Activated naive CD4-positive, alpha-beta T cell (primary cell): ENCODE results near the gene INF2.

ENCODE experiments used
- DNase-seq, 4 experiments: peaks; one replicate each; lab custom pipeline; 2025; lab: John Stamatoyannopoulos, UW

INF2 gene

GRCh38 chr14:104689881-104690711 lies 678 bp downstream of the INF2 start:
- no peak for DNase-seq

- no peak for DNase-seq
Observed at GRCh38 chr14:104690861-104691455, 1.5 kb downstream of the INF2 start.

GRCh38 chr14:104691546-104692260 lies 2.3 kb downstream of the INF2 start:
- no peak for DNase-seq

GRCh38 chr14:104692261-104692938 lies 3.0 kb downstream of the INF2 start:
- no peak for DNase-seq

GRCh38 chr14:104692939-104693315 lies 3.5 kb downstream of the INF2 start:
- DNase-seq = no peak

- no peak for DNase-seq
Observed at GRCh38 chr14:104693482-104694431, 4.3 kb downstream of the INF2 start.

GRCh38 chr14:104694475-104694950 lies 5.1 kb downstream of the INF2 start:
- no peak for DNase-seq

GRCh38 chr14:104694991-104695659 lies 5.7 kb downstream of the INF2 start:
- peak in 2 of 4 experiments; percentile 37 to 41 for DNase-seq

GRCh38 chr14:104695660-104696000 lies 6.2 kb downstream of the INF2 start:
- no peak for DNase-seq

GRCh38 chr14:104696671-104697316 lies 7.4 kb downstream of the INF2 start:
- no peak for DNase-seq

GRCh38 chr14:104697317-104697703 lies 7.9 kb downstream of the INF2 start:
- DNase-seq = no peak

- no peak for DNase-seq
Observed at GRCh38 chr14:104697892-104698583, 8.6 kb downstream of the INF2 start.

GRCh38 chr14:104698688-104699425 lies 9.4 kb downstream of the INF2 start:
- DNase-seq = no peak

- DNase-seq = no peak
Observed at GRCh38 chr14:104699426-104699748, 10.0 kb downstream of the INF2 start.

- no peak for DNase-seq
Observed at GRCh38 chr14:104700225-104700651, 10.8 kb downstream of the INF2 start.

- DNase-seq = no peak
Observed at GRCh38 chr14:104700747-104701217, 11.4 kb downstream of the INF2 start.

GRCh38 chr14:104701383-104702076 lies 12.1 kb downstream of the INF2 start:
- no peak for DNase-seq

GRCh38 chr14:104702106-104702505 lies 12.7 kb downstream of the INF2 start:
- DNase-seq = no peak
